ENCODE measurements around the gene PCDHB10. TPM values are rescaled to one million over a fixed set of nuclear protein-coding genes. Genes with fewer than 3 reads are reported as not detected.

The PCDHB10 gene
- total RNA-seq (2021): 2.7 and 2.8 TPM in 2 replicates
- Bru-seq, nascent RNA: percentile 57 among the genes with signal in this experiment
- BruChase-seq, experiment 1, labeled RNA remaining after a 2-hour chase: percentile 72 among the genes with signal in this experiment
- BruChase-seq, experiment 2, labeled RNA remaining after a 6-hour chase: percentile 80 among the genes with signal in this experiment
- long read RNA-seq, partial matches to known transcripts: 0 of 3 reads
- long read RNA-seq, other reads (novel, unspliced or antisense): 0 of 3 reads

- intact Hi-C loops (cut with micrococcal nuclease; ENCODE audit: unreplicated experiment): no loop called here
- CTCF ChIA-PET: interaction anchor here (0.5 to 1.2 kb wide), 3 partner anchors 10 to 331 kb away, joined by 3 to 9 read pairs (median 4); partner anchors contain the start of gene PCDHB16
- peak; percentile 78 for DNase-seq (ENCODE audit: low spot score)
- Histone ChIP-seq H3K27me3 (replicated peaks; ENCODE audit: insufficient read depth, low read depth, low read length, poor library complexity) (no peaks in the 10 kb centered on the region), H3K36me3 (ENCODE audit: insufficient read depth, low read length, poor library complexity, severe bottlenecking) (no peaks in the 10 kb centered on the region), H3K4me1 (ENCODE audit: insufficient read depth, low read length, poor library complexity, severe bottlenecking) (no peaks in the 10 kb centered on the region), H3K4me3 (ENCODE audit: low read depth, low read length, poor library complexity, severe bottlenecking) (no peak within 1 kb of the TSS), H3K9me3 (ENCODE audit: low read depth, low read length, poor library complexity, severe bottlenecking) (peaks cover 15% of the 10 kb centered on the region), H3K27ac (ENCODE audit: low read depth, low read length, poor library complexity, severe bottlenecking) (no peak within 1 kb of the TSS)
- no TSS peak for BruUV-seq (replicated peaks)
- TF ChIP-seq EZH2 (IDR thresholded peaks at IDR 0.05; ENCODE audit: borderline replicate concordance, low read depth, low read length, poor library complexity, severe bottlenecking) (no peak), CTCF (conservative IDR thresholded peaks at IDR 0.05; ENCODE audit: low read depth, low read length) (peak; percentile 87)
- POLR2A ChIA-PET (ENCODE audit: low non-redundant PET): interaction anchor here (0.5 kb wide), 1 partner anchor 251 kb away, joined by 12 read pairs; no protein-coding TSS in a partner anchor
Observed at GRCh38 chr5:141192110-141192725, at the start of gene PCDHB10. Gene PCDHB10 (plus strand): TSS chr5:141192353. CDS start chr5:141192553, 200 bp downstream.

- Histone ChIP-seq H3K9me3 (ENCODE audit: low read depth, low read length, poor library complexity, severe bottlenecking) (no peaks in the 10 kb centered on the region), H3K4me3 (ENCODE audit: low read depth, low read length, poor library complexity, severe bottlenecking) (peak within 1 kb of the TSS; percentile 42), H3K4me1 (ENCODE audit: insufficient read depth, low read length, poor library complexity, severe bottlenecking) (no peaks in the 10 kb centered on the region), H3K27me3 (replicated peaks; ENCODE audit: insufficient read depth, low read depth, low read length, poor library complexity) (no peaks in the 10 kb centered on the region), H3K36me3 (ENCODE audit: insufficient read depth, low read length, poor library complexity, severe bottlenecking) (no peaks in the 10 kb centered on the region), H3K27ac (ENCODE audit: low read depth, low read length, poor library complexity, severe bottlenecking) (no peak within 1 kb of the TSS)
- peak; percentile 84 for DNase-seq (ENCODE audit: low spot score)
- CTCF ChIA-PET: interaction anchor here (0.6 to 1.1 kb wide), 4 partner anchors 10 to 59 kb away, joined by 3 to 4 read pairs (median 3); partner anchors contain the start of genes PCDHB12, PCDHB16 and PCDHB2
- intact Hi-C loops (cut with micrococcal nuclease; ENCODE audit: unreplicated experiment): no loop called here
- TF ChIP-seq EZH2 (IDR thresholded peaks at IDR 0.05; ENCODE audit: borderline replicate concordance, low read depth, low read length, poor library complexity, severe bottlenecking) (no peak), CTCF (conservative IDR thresholded peaks at IDR 0.05; ENCODE audit: low read depth, low read length) (peak; percentile 66)
- BruUV-seq (replicated peaks): no TSS peak
- POLR2A ChIA-PET (ENCODE audit: low non-redundant PET): no interaction called here
Observed at GRCh38 chr5:141149812-141150211, 42.3 kb upstream of the PCDHB10 start, which contains the start of gene PCDHB6. Gene PCDHB6 (plus strand): TSS chr5:141150057. CDS start chr5:141150258, 201 bp downstream.

- TSS peak; percentile 44 for BruUV-seq (replicated peaks)
- no peaks in the 10 kb centered on the region for H3K4me1 ChIP-seq (ENCODE audit: insufficient read depth, low read length, poor library complexity, severe bottlenecking)
- intact Hi-C loops (cut with micrococcal nuclease; ENCODE audit: unreplicated experiment): no loop called here
- POLR2A ChIA-PET (ENCODE audit: low non-redundant PET): no interaction called here
- peak; percentile 30 for DNase-seq (ENCODE audit: low spot score)
- no peaks in the 10 kb centered on the region for H3K9me3 ChIP-seq (ENCODE audit: low read depth, low read length, poor library complexity, severe bottlenecking)
- TF ChIP-seq CTCF (conservative IDR thresholded peaks at IDR 0.05; ENCODE audit: low read depth, low read length): no peak
- TF ChIP-seq EZH2 (IDR thresholded peaks at IDR 0.05; ENCODE audit: borderline replicate concordance, low read depth, low read length, poor library complexity, severe bottlenecking): no peak
- H3K36me3 ChIP-seq (ENCODE audit: insufficient read depth, low read length, poor library complexity, severe bottlenecking): no peaks in the 10 kb centered on the region
- no peaks in the 10 kb centered on the region for H3K27me3 ChIP-seq (replicated peaks; ENCODE audit: insufficient read depth, low read depth, low read length, poor library complexity)
- no peak overlapping the region for H3K27ac ChIP-seq (ENCODE audit: low read depth, low read length, poor library complexity, severe bottlenecking)
- CTCF ChIA-PET: interaction anchor here (0.6 to 1.1 kb wide), 5 partner anchors 10 to 58 kb away, joined by 3 to 4 read pairs (median 3); partner anchors contain the start of genes PCDHB12, PCDHB16 and PCDHB2
- H3K4me3 ChIP-seq (ENCODE audit: low read depth, low read length, poor library complexity, severe bottlenecking): peak overlapping the region; percentile 42
Observed at GRCh38 chr5:141150224-141150992, 41.7 kb upstream of the PCDHB10 start.
